Stomach smooth muscle (tissue), 2 donors: Measurements from ENCODE around the gene KLF2.

Experiments used
- H3K27ac ChIP-seq: one replicate; pipeline ENCODE4 v1.7.0; 2013; ENCODE audit warnings: mild to moderate bottlenecking, low read length, inconsistent platforms
- H3K27me3 ChIP-seq, 2 donors: one replicate each; pipeline ENCODE4 v1.7.0; 2013; ENCODE audit warnings: low read length in 2 of 2; ENCODE audit not compliant: insufficient read depth in 2 of 2, control insufficient read depth in 1 of 2
- H3K36me3 ChIP-seq, 2 donors: one replicate each; pipeline ENCODE4 v1.7.0; 2013; ENCODE audit warnings: low read length in 2 of 2; ENCODE audit not compliant: control insufficient read depth in 2 of 2, insufficient read depth in 2 of 2
- H3K4me1 ChIP-seq: one replicate; pipeline ENCODE4 v1.7.0; 2013; ENCODE audit warnings: low read length; ENCODE audit not compliant: control insufficient read depth, insufficient read depth
- H3K4me3 ChIP-seq, 2 donors: one replicate each; pipeline ENCODE4 v1.7.0; 2013; ENCODE audit warnings: low read length in 2 of 2
- H3K9ac ChIP-seq, 2 donors: one replicate each; pipeline ENCODE4 v1.7.0; 2013; ENCODE audit warnings: low read length in 2 of 2, mild to moderate bottlenecking in 1 of 2
- H3K9me3 ChIP-seq, 2 donors: one replicate each; pipeline ENCODE4 v1.7.0; 2013; ENCODE audit warnings: low read length in 2 of 2; ENCODE audit not compliant: control insufficient read depth in 2 of 2
- donor health status: healthy.
- donor health status: Pancreatic carcinoma.

KLF2 gene

GRCh38 chr19:16308081-16308480 lies 16.5 kb upstream of the KLF2 start:
- no peaks in the 10 kb centered on the region for H3K36me3 ChIP-seq
- no peak overlapping the region for H3K27ac ChIP-seq
- H3K4me3 ChIP-seq: no peak overlapping the region
- H3K4me1 ChIP-seq: peaks cover 6% of the 10 kb centered on the region
- H3K9me3 ChIP-seq: no peaks in the 10 kb centered on the region
- H3K27me3 ChIP-seq: no peaks in the 10 kb centered on the region
- H3K9ac ChIP-seq: no peak overlapping the region

DNA sequence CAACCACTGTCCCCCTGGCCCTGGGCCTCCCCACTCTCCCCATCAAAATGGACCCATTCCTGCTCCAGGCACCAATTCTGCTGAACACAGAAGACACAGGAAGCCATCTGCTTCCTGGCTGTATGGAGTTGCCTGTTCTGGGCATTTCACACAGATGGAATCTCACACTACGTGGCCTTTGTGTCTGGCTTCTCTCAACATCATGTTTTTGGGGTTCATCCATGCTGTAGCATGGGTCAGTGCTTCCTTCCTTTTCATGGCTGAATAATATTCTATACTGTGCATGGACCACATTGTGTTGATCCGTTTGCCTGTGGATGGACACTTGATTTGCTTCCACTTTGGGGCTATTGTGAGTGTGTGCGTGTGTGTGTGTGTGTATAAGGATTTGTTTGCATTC lies 15.0 kb upstream of the KLF2 start:
- H3K9ac ChIP-seq: no peak overlapping the region
- H3K4me3 ChIP-seq: no peak overlapping the region
- H3K27ac ChIP-seq: no peak overlapping the region
- no peaks in the 10 kb centered on the region for H3K4me1 ChIP-seq
- H3K9me3 ChIP-seq: no peaks in the 10 kb centered on the region
- no peaks in the 10 kb centered on the region for H3K27me3 ChIP-seq
- no peaks in the 10 kb centered on the region for H3K36me3 ChIP-seq

DNA sequence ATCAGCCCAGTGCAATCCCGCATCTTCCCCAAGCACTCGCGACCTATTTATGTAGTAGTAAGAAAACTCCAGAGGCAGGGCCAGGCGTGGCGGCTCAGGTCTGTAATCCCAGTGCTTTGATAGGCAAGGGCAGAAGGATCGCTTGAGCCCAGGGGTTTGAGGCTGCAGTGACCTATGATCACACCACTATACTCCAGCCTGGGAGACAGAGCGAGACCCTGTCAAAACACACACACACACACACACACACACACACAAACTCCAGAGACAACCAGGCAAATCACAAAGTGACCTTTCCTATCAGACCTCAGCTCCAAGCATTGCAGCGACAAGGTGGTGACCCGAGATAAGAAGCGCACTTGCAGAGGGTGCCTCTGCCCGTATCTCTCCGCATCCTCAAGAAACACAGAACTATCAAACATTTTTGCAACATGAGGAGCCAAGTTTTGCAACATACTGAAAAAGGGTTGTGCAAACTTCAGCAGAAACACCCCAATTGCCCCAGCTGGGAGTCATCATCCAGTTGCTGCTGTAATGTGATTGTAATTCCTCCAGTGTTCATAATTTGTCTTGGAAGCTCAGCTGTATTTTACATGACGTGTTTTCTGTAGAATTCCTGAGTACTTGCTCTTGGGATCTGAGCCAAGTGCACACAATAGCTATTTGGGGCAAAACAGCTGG lies 8.7 kb upstream of the KLF2 start:
- Histone ChIP-seq H3K27me3 (no peaks in the 10 kb centered on the region), H3K27ac (peak overlapping the region; percentile 67), H3K9me3 (no peaks in the 10 kb centered on the region), H3K9ac (no peak overlapping the region), H3K4me3 (peak overlapping the region in 1 of 2 donors; percentile 0), H3K4me1 (peaks cover 14% of the 10 kb centered on the region), H3K36me3 (no peaks in the 10 kb centered on the region)

DNA sequence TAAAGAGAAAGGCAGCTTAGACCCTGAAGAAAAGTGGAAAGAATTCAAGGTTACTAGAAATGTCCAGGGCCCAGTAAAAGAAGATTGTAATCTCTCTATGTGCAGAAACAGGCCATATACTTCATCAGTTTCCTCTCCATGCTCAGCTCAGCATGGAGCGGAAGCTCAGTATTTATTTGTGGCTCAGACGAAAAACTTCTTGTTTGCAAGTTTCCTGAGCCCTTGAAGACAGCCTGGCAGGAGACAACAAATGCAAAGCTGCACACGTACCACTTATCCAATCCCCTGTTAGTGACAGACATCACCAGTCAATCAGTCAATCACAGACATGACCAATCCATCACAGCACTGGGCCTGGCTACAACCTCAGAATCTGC lies 8.1 kb upstream of the KLF2 start:
- Histone ChIP-seq H3K27ac (peak overlapping the region; percentile 67), H3K9ac (no peak overlapping the region), H3K36me3 (no peaks in the 10 kb centered on the region), H3K4me1 (peaks cover 14% of the 10 kb centered on the region), H3K9me3 (no peaks in the 10 kb centered on the region), H3K27me3 (no peaks in the 10 kb centered on the region), H3K4me3 (peak overlapping the region in 1 of 2 donors; percentile 0)

- no peak overlapping the region for H3K27ac ChIP-seq
Observed at GRCh38 chr19:16319481-16319880, 5.1 kb upstream of the KLF2 start.

DNA sequence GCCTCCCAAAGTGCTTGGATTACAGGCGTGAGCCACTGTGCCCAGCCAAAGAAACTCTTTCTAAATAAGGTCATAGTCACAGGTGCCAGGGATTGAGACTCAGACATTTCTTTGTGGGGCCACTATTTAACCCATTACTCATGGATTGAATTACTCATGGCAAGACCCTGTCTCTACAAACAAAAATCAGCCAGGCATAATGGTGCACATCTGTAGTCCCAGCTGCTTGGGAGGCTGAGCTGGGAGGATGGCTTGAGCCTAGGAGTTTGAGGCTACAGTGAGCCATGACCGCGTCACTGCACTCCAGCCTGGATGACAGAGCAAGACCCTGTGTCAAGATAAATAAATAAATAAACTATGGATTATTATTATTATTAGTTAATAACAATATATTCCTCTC lies 3.6 kb upstream of the KLF2 start:
- H3K27ac ChIP-seq: no peak overlapping the region
- H3K9ac ChIP-seq: no peak overlapping the region
- H3K27me3 ChIP-seq: no peaks in the 10 kb centered on the region
- no peak overlapping the region for H3K4me3 ChIP-seq
- H3K36me3 ChIP-seq: no peaks in the 10 kb centered on the region
- peaks cover 22% of the 10 kb centered on the region for H3K4me1 ChIP-seq
- H3K9me3 ChIP-seq: no peaks in the 10 kb centered on the region

More at GRCh38 chr19:16319481-16319880, 5.1 kb upstream of the KLF2 start:
- Histone ChIP-seq H3K4me1 (peaks cover 18% of the 10 kb centered on the region), H3K36me3 (no peaks in the 10 kb centered on the region), H3K4me3 (no peak overlapping the region), H3K9me3 (no peaks in the 10 kb centered on the region), H3K9ac (no peak overlapping the region), H3K27me3 (no peaks in the 10 kb centered on the region)

- H3K4me3 ChIP-seq: peak overlapping the region; percentile 57 to 80
- peaks cover 11 to 14% of the 10 kb centered on the region in 2 donors for H3K36me3 ChIP-seq
- H3K27me3 ChIP-seq: no peaks in the 10 kb centered on the region
- peak overlapping the region; percentile 64 to 75 for H3K9ac ChIP-seq
- H3K27ac ChIP-seq: peak overlapping the region; percentile 85
- H3K9me3 ChIP-seq: no peaks in the 10 kb centered on the region
- peaks cover 44% of the 10 kb centered on the region for H3K4me1 ChIP-seq
Observed at GRCh38 chr19:16325161-16325527, 518 bp downstream of the KLF2 start.

DNA sequence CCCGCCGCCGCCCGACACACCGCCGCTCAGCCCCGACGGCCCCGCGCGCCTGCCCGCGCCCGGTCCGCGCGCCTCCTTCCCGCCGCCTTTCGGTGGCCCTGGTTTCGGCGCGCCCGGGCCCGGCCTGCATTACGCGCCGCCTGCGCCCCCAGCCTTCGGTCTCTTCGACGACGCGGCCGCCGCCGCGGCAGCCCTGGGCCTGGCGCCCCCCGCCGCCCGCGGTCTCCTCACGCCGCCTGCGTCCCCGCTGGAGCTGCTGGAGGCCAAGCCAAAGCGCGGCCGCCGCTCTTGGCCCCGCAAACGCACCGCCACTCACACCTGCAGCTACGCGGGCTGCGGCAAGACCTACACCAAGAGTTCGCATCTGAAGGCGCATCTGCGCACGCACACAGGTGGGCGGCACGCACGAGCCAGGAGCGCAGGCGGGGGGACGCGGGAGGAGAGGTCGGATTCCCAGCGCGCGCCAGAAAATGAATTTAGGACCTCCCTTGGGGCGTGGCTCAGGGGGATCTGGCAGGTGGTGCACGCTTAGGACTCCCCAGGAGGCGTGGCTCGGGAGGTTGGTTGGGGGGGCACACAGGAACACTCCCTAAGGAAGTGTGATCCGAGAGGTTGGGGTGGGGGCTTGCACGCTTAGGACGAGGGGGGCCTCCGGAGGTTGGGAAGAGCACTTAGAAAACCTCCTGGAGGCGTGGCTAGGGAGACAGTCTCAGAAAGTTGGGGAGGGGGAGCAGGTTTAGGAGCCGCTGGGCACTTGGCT lies 1.2 kb downstream of the KLF2 start:
- Histone ChIP-seq H3K9me3 (no peaks in the 10 kb centered on the region), H3K27ac (peak overlapping the region; percentile 80), H3K9ac (peak overlapping the region; percentile 62 to 81), H3K4me3 (peak overlapping the region; percentile 68 to 80), H3K36me3 (peaks cover 11 to 14% of the 10 kb centered on the region in 2 donors), H3K27me3 (no peaks in the 10 kb centered on the region), H3K4me1 (peaks cover 44% of the 10 kb centered on the region)

- Histone ChIP-seq H3K27me3 (no peaks in the 10 kb centered on the region), H3K9me3 (no peaks in the 10 kb centered on the region), H3K9ac (peak overlapping the region; percentile 62 to 81), H3K36me3 (peaks cover 11 to 14% of the 10 kb centered on the region in 2 donors), H3K27ac (peak overlapping the region; percentile 80), H3K4me3 (peak overlapping the region; percentile 68 to 80), H3K4me1 (peaks cover 44% of the 10 kb centered on the region)
Observed at GRCh38 chr19:16326401-16327168, 2.0 kb downstream of the KLF2 start.

GRCh38 chr19:16327169-16327475 lies 2.5 kb downstream of the KLF2 start:
- Histone ChIP-seq H3K9ac (peak overlapping the region; percentile 13 to 58), H3K9me3 (no peaks in the 10 kb centered on the region), H3K36me3 (peaks cover 11 to 14% of the 10 kb centered on the region in 2 donors), H3K4me3 (peak overlapping the region; percentile 68 to 80), H3K27me3 (no peaks in the 10 kb centered on the region), H3K4me1 (peaks cover 46% of the 10 kb centered on the region), H3K27ac (peak overlapping the region; percentile 84)
